ENCODE measurements around the gene ERF. TPM values are rescaled to one million over a fixed set of nuclear protein-coding genes. Genes with fewer than 3 reads are reported as not detected.
A peak's percentile ranks its signal among the peaks of the same experiment; 100 is the strongest.

Gene ERF
- total and polyA plus RNA-seq, 10 donors = 13.5 to 73.1 (median 48.0) TPM

DNA sequence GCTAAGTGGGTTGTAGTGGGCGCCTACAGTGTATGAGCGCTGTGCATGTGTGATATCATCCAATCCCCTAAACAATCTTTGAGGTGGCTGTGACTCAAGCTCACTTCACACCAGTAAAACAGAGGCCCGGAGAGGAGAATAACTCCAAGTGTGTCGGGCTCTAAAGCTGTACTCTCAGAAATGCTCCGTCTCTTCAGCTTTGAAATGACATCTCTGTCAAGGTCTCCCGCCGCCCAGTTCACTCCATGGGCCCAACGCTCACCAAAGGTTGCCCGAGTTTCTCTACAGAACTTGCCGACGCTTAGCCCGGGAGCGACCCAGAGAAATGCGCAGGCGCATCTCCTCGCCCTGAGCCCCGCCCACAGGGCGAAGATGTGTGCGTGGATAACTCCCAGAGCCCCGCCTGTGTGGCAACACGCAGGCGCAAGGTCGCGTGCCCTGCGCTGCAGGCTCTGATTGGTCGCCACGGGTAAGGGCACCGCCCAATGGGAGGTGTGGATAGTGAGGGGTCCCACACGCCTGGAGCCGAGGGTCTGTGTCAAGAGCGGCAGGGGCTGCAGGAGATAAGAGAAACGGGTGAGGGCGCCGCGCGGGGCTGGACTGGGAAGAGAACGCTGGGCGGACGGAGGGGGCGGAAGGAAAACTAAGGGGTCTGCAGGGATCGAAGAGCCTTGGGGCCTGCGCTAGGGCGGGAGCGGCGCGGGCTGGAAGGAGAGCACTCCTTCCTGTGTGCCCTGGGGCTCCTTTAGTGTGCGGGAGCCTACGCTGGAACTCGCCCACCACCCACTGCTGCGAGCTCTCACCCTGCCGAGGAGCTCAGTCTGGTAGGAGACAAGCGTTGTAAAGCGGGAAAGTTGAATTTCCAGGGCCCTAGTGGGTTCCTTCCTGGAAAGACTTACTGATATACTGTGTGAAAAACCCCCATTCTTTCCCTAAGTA lies 34.8 kb downstream of the ERF start, which contains the start of gene ZNF526:
TSS of gene ZNF526 (plus strand) at position 501 of the 939 bp plus-strand sequence. CDS start 4,092 bp downstream, outside the sequence.
- peak within 1 kb of the TSS; percentile 74 to 97 (median 87) for H3K27ac ChIP-seq
- H3K4me1 ChIP-seq = peaks cover 38 to 73% (median 58%) of the 10 kb centered on the region in 6 donors
- 0 to 1% (median 1%) methylated on average over 39 to 53 of the region's 53 CpGs for WGBS, 5 donors
- H3K9me3 ChIP-seq = no peaks in the 10 kb centered on the region
- peaks cover 0 to 26% (median 13%) of the 10 kb centered on the region in 6 donors for H3K36me3 ChIP-seq
- no peaks in the 10 kb centered on the region for H3K27me3 ChIP-seq (replicated peaks in 1 of 7)
- DNase-seq = peak; percentile 99
- H3K4me3 ChIP-seq = peak within 1 kb of the TSS; percentile 60 to 94 (median 76)
- intact Hi-C loops (cut with DNase I; ENCODE audit: low total_unique reads) = no loop called here
- peak; percentile 95 to 97 (median 96) for TF ChIP-seq POLR2AphosphoS5 (IDR thresholded peaks at IDR 0.05)
- TF ChIP-seq, protein P1, sequence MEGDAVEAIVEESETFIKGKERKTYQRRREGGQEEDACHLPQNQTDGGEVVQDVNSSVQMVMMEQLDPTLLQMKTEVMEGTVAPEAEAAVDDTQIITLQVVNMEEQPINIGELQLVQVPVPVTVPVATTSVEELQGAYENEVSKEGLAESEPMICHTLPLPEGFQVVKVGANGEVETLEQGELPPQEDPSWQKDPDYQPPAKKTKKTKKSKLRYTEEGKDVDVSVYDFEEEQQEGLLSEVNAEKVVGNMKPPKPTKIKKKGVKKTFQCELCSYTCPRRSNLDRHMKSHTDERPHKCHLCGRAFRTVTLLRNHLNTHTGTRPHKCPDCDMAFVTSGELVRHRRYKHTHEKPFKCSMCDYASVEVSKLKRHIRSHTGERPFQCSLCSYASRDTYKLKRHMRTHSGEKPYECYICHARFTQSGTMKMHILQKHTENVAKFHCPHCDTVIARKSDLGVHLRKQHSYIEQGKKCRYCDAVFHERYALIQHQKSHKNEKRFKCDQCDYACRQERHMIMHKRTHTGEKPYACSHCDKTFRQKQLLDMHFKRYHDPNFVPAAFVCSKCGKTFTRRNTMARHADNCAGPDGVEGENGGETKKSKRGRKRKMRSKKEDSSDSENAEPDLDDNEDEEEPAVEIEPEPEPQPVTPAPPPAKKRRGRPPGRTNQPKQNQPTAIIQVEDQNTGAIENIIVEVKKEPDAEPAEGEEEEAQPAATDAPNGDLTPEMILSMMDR (IDR thresholded peaks at IDR 0.05 in 8 of 11, conservative IDR thresholded peaks at IDR 0.05 in 3 of 11) = peak in 4 of 11 experiments; percentile 5 to 31 (median 13)
- TF ChIP-seq POLR2A (IDR thresholded peaks at IDR 0.05) = peak in 2 of 3 donors; percentile 46 to 49

- TF ChIP-seq, protein P1 (IDR thresholded peaks at IDR 0.05 in 8 of 11, conservative IDR thresholded peaks at IDR 0.05 in 3 of 11) = peak in 4 of 11 experiments; percentile 3 to 23 (median 16)
- TF ChIP-seq POLR2AphosphoS5 (IDR thresholded peaks at IDR 0.05) (peak; percentile 96 to 97 (median 96)), POLR2A (IDR thresholded peaks at IDR 0.05) (peak in 2 of 3 donors; percentile 60 to 73)
- H3K36me3 ChIP-seq = peaks cover 0 to 32% (median 22%) of the 10 kb centered on the region in 6 donors
- WGBS, 5 donors = 17 to 19% (median 18%) methylated on average over 50 to 57 of the region's 57 CpGs
- H3K4me1 ChIP-seq = peaks cover 38 to 92% (median 81%) of the 10 kb centered on the region in 6 donors
- H3K27ac ChIP-seq = peak within 1 kb of the TSS; percentile 83 to 97 (median 96)
- H3K4me3 ChIP-seq = peak within 1 kb of the TSS; percentile 64 to 96 (median 88)
- peak; percentile 100 for DNase-seq
- no peaks in the 10 kb centered on the region for H3K27me3 ChIP-seq (replicated peaks in 1 of 7)
- no peaks in the 10 kb centered on the region for H3K9me3 ChIP-seq
- intact Hi-C loops (cut with DNase I; ENCODE audit: low total_unique reads) = no loop called here
These were observed 37.1 kb downstream of the ERF start, which contains the start of gene DEDD2 for GRCh38 chr19:42217520-42218437. DEDD2 (minus strand) TSS chr19:42217677; CDS start chr19:42217007, 670 bp downstream.

GRCh38 chr19:42216653-42217519 lies 38.0 kb downstream of the ERF start:
- peak overlapping the region; percentile 64 to 96 (median 88) for H3K4me3 ChIP-seq
- H3K9me3 ChIP-seq = no peaks in the 10 kb centered on the region
- H3K27me3 ChIP-seq (replicated peaks in 1 of 7) = no peaks in the 10 kb centered on the region
- peak overlapping the region; percentile 83 to 97 (median 96) for H3K27ac ChIP-seq
- peaks cover 0 to 41% (median 29%) of the 10 kb centered on the region in 6 donors for H3K36me3 ChIP-seq
- intact Hi-C loops (cut with DNase I; ENCODE audit: low total_unique reads) = no loop called here
- peaks cover 34 to 92% (median 84%) of the 10 kb centered on the region in 6 donors for H3K4me1 ChIP-seq
- TF ChIP-seq POLR2AphosphoS5 (IDR thresholded peaks at IDR 0.05) (peak in 1 of 3 donors; percentile 21), POLR2A (IDR thresholded peaks at IDR 0.05) (no peak)
- TF ChIP-seq, protein P1 (IDR thresholded peaks at IDR 0.05 in 8 of 11, conservative IDR thresholded peaks at IDR 0.05 in 3 of 11) = no peak
- peak; percentile 92 for DNase-seq
- 0 to 1% (median 1%) methylated on average over 41 to 79 of the region's 79 CpGs for WGBS, 5 donors

Measured in spleen (tissue), 11 donors.